Activated T-cell treated with anti-CD3 and anti-CD28 coated beads, Interleukin-2, amount 50 U/mL, for 48 hours (primary cell): ENCODE measurements around the gene NRG2.
A peak's percentile ranks its signal among the peaks of the same experiment; 100 is the strongest.

Source experiments
- DNase-seq, 2 experiments: peaks; one replicate each; pipeline ENCODE4 v3.0.0-alpha.2; 2020

The NRG2 gene

GRCh38 chr5:139872851-139873794, 170.0 kb downstream of the NRG2 start:
- DNase-seq: no peak

DNA sequence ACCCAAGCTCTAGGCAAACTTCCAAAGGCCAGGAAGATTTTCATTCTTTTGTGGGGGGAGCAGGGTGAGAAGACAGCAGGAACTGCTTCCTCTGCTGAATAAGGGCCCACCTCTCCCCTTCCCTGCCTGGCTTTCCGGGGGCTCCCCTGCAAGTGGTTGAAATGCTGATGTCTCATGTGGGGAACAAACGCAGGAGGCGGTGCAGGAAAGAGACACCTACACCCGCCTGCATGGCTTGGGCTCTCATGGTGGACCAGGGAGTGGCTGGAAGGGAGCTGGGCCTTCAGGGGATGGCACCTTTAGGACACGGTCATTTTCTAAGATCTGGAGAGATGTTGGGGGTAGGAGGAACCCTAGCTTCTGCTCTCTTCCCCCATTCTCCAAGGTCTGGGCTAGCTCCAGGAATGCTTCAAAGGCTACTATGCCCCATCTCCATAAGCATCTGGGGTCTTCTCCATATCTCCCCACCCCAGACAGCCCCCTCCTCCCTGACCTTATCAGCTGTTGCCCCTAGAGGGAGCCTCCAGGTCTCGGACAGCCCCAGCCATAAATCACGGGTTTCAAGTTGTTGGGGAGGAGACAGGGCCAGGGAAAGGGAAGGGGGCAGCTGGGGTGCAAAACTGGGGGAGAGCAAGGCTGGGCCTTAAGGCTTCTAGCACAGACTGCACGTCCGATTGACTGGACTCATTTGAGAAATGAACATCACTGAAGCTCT, 170.9 kb downstream of the NRG2 start:
- DNase-seq: no peak

GRCh38 chr5:139871614-139872013, 171.5 kb downstream of the NRG2 start:
- no peak for DNase-seq

GRCh38 chr5:139870677-139871076, 172.4 kb downstream of the NRG2 start:
- no peak for DNase-seq

- no peak for DNase-seq
These were observed 173.9 kb downstream of the NRG2 start for GRCh38 chr5:139869042-139869790.

DNA sequence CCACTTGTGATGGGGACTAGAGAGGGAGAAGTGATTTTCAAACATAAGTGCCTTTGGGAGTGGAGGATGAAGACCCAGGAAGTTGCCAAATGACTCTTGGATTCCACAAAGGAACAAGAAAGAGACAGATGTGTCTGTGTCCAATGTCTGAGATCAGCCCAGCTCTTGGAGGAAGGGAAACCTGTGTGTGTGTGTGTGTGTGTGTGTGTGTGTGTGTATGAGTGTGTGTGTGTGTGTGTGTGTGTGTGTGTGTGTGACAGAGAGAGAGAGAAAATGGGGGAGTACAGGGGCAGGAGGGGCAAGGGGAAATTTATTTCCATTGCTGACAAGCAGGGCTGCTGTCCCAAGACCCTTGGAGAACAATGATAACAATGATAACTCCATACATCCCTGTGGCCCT, 175.5 kb downstream of the NRG2 start:
- no peak for DNase-seq

GRCh38 chr5:139867109-139867508, 176.0 kb downstream of the NRG2 start:
- no peak for DNase-seq

DNA sequence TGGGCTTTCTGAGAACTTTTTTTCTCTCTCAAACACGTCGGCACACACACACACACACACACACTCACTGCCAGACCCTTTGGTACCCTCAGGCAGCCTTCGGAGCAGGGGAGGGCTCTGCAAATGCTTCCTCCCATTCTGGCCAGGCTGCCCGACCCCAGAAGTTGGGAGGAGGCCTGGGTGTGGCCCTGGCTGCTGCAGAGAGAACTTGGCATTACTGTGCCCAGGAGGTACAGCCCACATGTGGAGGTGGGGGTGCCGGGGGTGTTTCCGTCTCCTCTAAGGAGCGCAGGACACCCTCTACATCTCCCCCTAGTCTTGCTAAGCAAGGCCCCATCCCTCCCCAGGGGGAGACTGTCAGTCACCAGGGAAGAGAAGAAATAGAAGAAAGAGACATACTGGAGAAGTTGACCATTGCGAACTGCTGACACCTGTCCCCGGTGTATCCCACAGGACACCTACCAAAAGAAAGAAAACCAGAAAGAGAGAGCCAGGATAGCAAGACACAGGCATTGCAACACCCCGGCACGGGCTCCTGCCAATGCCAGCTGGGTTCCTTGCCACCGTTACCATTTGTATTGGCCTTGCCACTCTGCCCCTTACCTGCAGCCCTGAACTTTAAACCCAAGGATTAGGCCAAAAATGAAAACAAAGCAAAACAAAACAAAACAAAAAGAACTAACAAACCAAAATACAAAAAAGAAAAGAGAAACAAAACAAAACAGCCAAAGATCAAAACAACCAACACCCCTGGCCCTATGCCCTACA, 178.2 kb downstream of the NRG2 start:
- DNase-seq: no peak

DNA sequence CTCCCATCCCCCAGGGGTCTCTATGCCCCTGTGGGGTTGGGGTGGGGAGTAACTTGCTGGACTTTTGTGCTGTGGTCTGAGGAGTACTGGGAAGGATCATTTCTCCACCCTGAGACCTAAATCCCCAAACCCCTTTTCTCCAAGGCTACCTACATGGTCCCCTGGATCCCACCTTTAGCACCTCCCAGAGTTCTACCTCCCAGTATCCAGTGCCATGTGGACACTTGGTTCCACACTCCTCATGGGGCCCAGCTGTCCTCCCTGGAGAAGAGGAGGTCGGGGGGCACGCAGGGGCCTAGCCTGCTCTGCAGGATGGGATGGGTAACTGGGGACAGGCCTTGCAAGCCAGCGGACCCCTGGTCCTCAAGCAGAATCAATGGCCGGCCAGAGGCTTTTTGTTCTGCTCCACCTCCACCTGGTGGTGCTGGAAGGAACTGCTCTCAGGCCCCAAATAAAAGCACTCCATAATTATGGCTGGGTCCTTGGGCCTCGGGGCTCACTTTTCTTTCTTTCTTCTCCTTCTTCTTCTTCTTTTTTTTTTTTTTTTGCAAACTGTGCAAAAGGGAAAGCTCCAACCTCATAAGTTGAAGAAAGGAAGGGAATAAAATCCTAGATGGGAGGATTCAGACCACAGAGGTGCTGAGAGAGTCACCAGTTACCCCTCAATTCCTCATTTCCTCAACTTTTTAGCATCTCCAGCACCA, 179.1 kb downstream of the NRG2 start:
- peak; percentile 73 to 75 for DNase-seq

DNA sequence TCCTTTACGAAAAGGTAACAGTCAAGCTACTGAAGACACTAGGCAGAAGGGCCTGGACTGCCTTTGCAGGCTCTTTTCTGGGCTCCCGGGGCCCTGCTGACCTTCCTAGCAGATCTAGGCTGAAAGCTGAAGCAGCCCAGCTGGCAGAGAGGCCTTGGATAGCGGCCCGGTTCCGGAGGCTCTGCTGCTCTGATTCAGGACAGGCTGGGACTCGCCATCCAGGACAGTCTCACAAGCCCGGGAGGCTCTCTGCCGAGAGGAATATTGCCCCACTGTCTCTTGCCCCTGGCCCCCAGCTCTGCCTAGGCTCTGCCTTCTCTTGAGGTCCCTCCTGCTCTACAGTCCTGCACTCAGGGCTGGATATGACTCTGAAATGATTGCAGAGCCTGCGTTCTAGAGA, 179.7 kb downstream of the NRG2 start:
- no peak for DNase-seq

- no peak for DNase-seq
These were observed 180.3 kb downstream of the NRG2 start for GRCh38 chr5:139862803-139863202.

- DNase-seq: no peak
These were observed 180.8 kb downstream of the NRG2 start for GRCh38 chr5:139862313-139862712.

GRCh38 chr5:139861889-139862207, 181.3 kb downstream of the NRG2 start:
- no peak for DNase-seq

- no peak for DNase-seq
These were observed 181.8 kb downstream of the NRG2 start for GRCh38 chr5:139861021-139861888.

- no peak for DNase-seq
These were observed 184.1 kb downstream of the NRG2 start for GRCh38 chr5:139859013-139859412.

- DNase-seq: no peak
These were observed 186.4 kb downstream of the NRG2 start for GRCh38 chr5:139856714-139857113.

DNA sequence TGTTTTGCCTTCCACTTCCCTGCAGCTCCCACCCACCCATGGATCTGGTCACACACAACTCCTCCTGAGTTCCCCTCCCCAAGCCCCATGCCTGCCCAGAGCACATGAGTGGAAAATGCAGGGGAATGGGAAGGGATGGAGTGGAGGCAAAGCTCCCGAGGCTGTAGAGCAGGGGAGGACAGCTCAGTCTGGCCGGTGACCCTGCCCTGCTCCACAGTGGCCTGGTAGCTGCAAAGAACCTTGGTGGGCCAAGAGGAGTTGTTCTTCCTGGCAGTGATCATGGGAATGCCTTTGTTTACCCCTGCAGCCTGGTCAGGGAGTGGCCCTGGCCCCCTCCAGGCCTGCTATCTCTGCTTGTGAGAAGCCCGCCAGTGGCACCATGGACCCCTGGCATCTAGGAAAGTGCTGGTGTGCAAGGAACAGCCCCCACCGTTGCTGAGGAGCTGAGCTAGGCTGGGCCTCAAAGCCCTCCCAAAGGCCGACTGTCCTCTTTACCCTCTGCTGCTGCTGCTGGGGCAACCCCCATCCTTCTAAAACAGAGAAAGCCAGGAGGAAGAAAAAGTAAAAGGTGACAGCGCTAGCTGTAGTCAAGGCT, 187.1 kb downstream of the NRG2 start:
- DNase-seq: no peak

GRCh38 chr5:139855451-139855850, 187.6 kb downstream of the NRG2 start:
- no peak for DNase-seq

GRCh38 chr5:139854953-139855352, 188.1 kb downstream of the NRG2 start:
- DNase-seq: no peak

GRCh38 chr5:139854029-139854605, 189.0 kb downstream of the NRG2 start:
- DNase-seq: no peak
